Thymus (tissue), 2 donors: ENCODE results near the gene BDP1. TPM values are rescaled to one million over a fixed set of nuclear protein-coding genes. Genes with fewer than 3 reads are reported as not detected.

Experiments used
- polyA plus RNA-seq: library from polyadenylated mRNA; stranded (reverse); fragments of 200-250 nt; gene quantifications from one replicate; pipeline ENCODE4 v1.2.3, GENCODE V29; 2013
- total RNA-seq: library from RNA; stranded (reverse); fragments of 120-200 nt; gene quantifications from one replicate; pipeline ENCODE4 v1.2.4, GENCODE V29; 2013
- donor health status: healthy.

Gene BDP1
- total and polyA plus RNA-seq, 2 donors: 17.1 to 22.7 TPM

Other genes with a start within 250 kb of the BDP1 start
- gene MCCC2, start 131.7 kb downstream of the BDP1 start, total RNA-seq: 20.2 TPM
- gene MCCC2, start 131.7 kb downstream of the BDP1 start, polyA plus RNA-seq: 23.5 TPM